ENCODE measurements around the gene TMEM213. TPM values are rescaled to one million over a fixed set of nuclear protein-coding genes. Genes with fewer than 3 reads are reported as not detected.

The TMEM213 gene
- polyA plus RNA-seq, 1 donor (not counting 4 experiments of a cell fraction or from before 2014, with no cell fraction given) = not detected

DNA sequence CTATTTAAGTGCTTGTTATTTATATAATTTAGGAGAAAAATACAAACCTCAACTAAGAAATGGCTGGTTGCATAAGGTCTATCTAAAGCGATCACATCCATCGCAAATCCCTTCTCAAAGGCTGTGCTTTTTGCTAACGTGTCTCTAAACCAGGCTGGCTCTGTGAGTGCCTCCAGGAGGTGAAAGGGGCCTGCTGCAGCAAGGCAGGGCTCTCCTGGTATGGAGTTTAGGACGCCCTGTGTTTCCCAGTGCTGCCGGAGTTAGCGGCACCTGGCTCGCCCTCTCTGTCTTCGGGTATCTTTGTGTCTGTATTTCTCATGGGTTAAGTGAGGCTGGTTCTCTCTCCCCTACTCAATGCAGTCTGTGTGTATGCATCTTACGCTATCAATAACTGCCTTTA lies 68.6 kb downstream of the TMEM213 start:
- Histone ChIP-seq H3K9me1 (ENCODE audit: control insufficient read depth, extremely low read depth, insufficient read depth, low read length) (no peaks in the 10 kb centered on the region), H3K9ac (ENCODE audit: control insufficient read depth, extremely low read depth, insufficient read depth, low read length) (no peak overlapping the region), H2AFZ (ENCODE audit: control insufficient read depth, low read length) (no peak overlapping the region), H3K4me3 (ENCODE audit: control insufficient read depth in 2 of 3, extremely low read depth in 1 of 3, insufficient read depth in 2 of 3, low read depth in 1 of 3, low read length in 3 of 3) (no peak overlapping the region), H3K4me2 (ENCODE audit: control insufficient read depth, extremely low read depth, insufficient read depth, low read depth, low read length) (no peak overlapping the region), H3K9me3 (ENCODE audit: control insufficient read depth, low read depth, low read length) (no peaks in the 10 kb centered on the region), H3K4me1 (ENCODE audit: control insufficient read depth, extremely low read depth, insufficient read depth, low read length) (peaks cover 10% of the 10 kb centered on the region), H3K36me3 (ENCODE audit: control insufficient read depth in 2 of 2, extremely low read depth in 1 of 2, insufficient read depth in 2 of 2, low read length in 2 of 2) (peaks cover 2% of the 10 kb centered on the region in 2 experiments), H3K79me2 (ENCODE audit: control insufficient read depth, insufficient read depth, low read length) (no peaks in the 10 kb centered on the region), H3K27ac (ENCODE audit: control insufficient read depth, insufficient read depth, low read length) (no peak overlapping the region), H4K20me1 (ENCODE audit: control insufficient read depth, extremely low read depth, insufficient read depth, low read length) (no peaks in the 10 kb centered on the region), H3K27me3 (ENCODE audit: control insufficient read depth, extremely low read depth, insufficient read depth, low read length) (no peaks in the 10 kb centered on the region)
- dilution Hi-C loops (cut with MboI; ENCODE audit: extremely low pct_ligation_motif_present, low sequenced_read_pairs) = no loop called here
- DNase-seq (ENCODE audit: low read depth, low spot score) (no peak), FAIRE-seq (no peak)
- TF ChIP-seq EZH2 (IDR thresholded peaks at IDR 0.05; ENCODE audit: low read length) = no peak
- TF ChIP-seq, protein P1, sequence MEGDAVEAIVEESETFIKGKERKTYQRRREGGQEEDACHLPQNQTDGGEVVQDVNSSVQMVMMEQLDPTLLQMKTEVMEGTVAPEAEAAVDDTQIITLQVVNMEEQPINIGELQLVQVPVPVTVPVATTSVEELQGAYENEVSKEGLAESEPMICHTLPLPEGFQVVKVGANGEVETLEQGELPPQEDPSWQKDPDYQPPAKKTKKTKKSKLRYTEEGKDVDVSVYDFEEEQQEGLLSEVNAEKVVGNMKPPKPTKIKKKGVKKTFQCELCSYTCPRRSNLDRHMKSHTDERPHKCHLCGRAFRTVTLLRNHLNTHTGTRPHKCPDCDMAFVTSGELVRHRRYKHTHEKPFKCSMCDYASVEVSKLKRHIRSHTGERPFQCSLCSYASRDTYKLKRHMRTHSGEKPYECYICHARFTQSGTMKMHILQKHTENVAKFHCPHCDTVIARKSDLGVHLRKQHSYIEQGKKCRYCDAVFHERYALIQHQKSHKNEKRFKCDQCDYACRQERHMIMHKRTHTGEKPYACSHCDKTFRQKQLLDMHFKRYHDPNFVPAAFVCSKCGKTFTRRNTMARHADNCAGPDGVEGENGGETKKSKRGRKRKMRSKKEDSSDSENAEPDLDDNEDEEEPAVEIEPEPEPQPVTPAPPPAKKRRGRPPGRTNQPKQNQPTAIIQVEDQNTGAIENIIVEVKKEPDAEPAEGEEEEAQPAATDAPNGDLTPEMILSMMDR (optimal IDR thresholded peaks at IDR 0.05 in 1 of 3, IDR thresholded peaks at IDR 0.05 in 1 of 3, conservative IDR thresholded peaks at IDR 0.05 in 1 of 3; ENCODE audit: extremely low read depth in 1 of 3, insufficient read depth in 2 of 3, low read length in 3 of 3) = no peak

GRCh38 chr7:138867744-138868143 lies 70.0 kb downstream of the TMEM213 start:
- H3K9ac ChIP-seq (ENCODE audit: control insufficient read depth, extremely low read depth, insufficient read depth, low read length) = no peak overlapping the region
- no peaks in the 10 kb centered on the region for H3K27me3 ChIP-seq (ENCODE audit: control insufficient read depth, extremely low read depth, insufficient read depth, low read length)
- TF ChIP-seq, protein P1 (optimal IDR thresholded peaks at IDR 0.05 in 1 of 3, IDR thresholded peaks at IDR 0.05 in 1 of 3, conservative IDR thresholded peaks at IDR 0.05 in 1 of 3; ENCODE audit: extremely low read depth in 1 of 3, insufficient read depth in 2 of 3, low read length in 3 of 3) = no peak
- TF ChIP-seq EZH2 (IDR thresholded peaks at IDR 0.05; ENCODE audit: low read length) = no peak
- no peaks in the 10 kb centered on the region for H3K79me2 ChIP-seq (ENCODE audit: control insufficient read depth, insufficient read depth, low read length)
- dilution Hi-C loops (cut with MboI; ENCODE audit: extremely low pct_ligation_motif_present, low sequenced_read_pairs) = no loop called here
- no peaks in the 10 kb centered on the region for H3K9me1 ChIP-seq (ENCODE audit: control insufficient read depth, extremely low read depth, insufficient read depth, low read length)
- H3K36me3 ChIP-seq (ENCODE audit: control insufficient read depth in 2 of 2, extremely low read depth in 1 of 2, insufficient read depth in 2 of 2, low read length in 2 of 2) = peaks cover 2% of the 10 kb centered on the region in 2 experiments
- no peak overlapping the region for H3K27ac ChIP-seq (ENCODE audit: control insufficient read depth, insufficient read depth, low read length)
- peaks cover 16% of the 10 kb centered on the region for H3K4me1 ChIP-seq (ENCODE audit: control insufficient read depth, extremely low read depth, insufficient read depth, low read length)
- FAIRE-seq = no peak
- H3K4me2 ChIP-seq (ENCODE audit: control insufficient read depth, extremely low read depth, insufficient read depth, low read depth, low read length) = no peak overlapping the region
- H3K4me3 ChIP-seq (ENCODE audit: control insufficient read depth in 2 of 3, extremely low read depth in 1 of 3, insufficient read depth in 2 of 3, low read depth in 1 of 3, low read length in 3 of 3) = no peak overlapping the region
- no peaks in the 10 kb centered on the region for H3K9me3 ChIP-seq (ENCODE audit: control insufficient read depth, low read depth, low read length)
- H4K20me1 ChIP-seq (ENCODE audit: control insufficient read depth, extremely low read depth, insufficient read depth, low read length) = no peaks in the 10 kb centered on the region
- no peak for DNase-seq (ENCODE audit: low read depth, low spot score)
- H2AFZ ChIP-seq (ENCODE audit: control insufficient read depth, low read length) = no peak overlapping the region

Data from keratinocyte (primary cell).